ENCODE measurements around the gene AMT.

Gene AMT

GRCh38 chr3:49371946-49372345 lies 50.3 kb downstream of the AMT start:
- no peak for DNase-seq (ENCODE audit: low read depth)
- TF ChIP-seq MYC (IDR thresholded peaks at IDR 0.05; ENCODE audit: low read depth, low read length) (no peak), CTCF (IDR thresholded peaks at IDR 0.05; ENCODE audit: low read depth, low read length) (no peak), POLR2A (IDR thresholded peaks at IDR 0.05; ENCODE audit: extremely low read depth, insufficient read length) (no peak)
- TF ChIP-seq, protein P1, sequence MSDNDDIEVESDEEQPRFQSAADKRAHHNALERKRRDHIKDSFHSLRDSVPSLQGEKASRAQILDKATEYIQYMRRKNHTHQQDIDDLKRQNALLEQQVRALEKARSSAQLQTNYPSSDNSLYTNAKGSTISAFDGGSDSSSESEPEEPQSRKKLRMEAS (IDR thresholded peaks at IDR 0.05; ENCODE audit: low read depth, low read length): no peak

DNA sequence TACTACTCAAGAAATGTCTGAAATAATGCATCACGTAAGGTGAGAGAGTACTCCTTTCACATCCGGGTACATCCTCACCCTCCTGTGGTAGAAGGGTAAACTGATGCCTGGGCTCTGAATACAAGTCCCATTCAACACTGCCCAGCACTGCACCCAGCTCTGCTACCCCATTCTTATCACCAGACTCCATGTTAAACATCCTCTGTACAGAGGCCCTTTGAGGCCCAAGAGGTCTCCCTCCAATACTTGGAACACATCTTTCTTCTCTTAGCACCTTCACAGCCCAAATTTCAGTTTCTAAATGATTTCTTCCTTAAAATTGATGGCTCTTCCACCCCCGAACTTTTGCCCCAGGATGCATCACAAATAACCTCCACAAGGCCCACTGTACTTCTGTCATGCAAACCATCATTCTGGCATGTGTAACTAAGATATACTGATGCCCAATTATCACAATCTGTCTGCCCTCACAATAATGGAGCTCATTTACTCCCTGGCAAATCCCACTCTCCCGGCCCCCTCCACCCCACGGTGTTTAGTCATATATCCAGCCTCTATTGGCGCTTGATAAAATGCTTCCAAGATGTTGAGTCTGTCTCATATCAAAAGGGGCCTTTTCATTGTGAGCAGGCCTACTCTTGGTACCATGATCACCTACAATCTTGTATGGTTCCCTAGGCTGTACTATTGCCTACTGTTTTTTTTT lies 51.5 kb downstream of the AMT start:
- no peak overlapping the region for H3K4me3 ChIP-seq (ENCODE audit: low read depth, low read length)
- DNase-seq (ENCODE audit: low read depth): no peak
- TF ChIP-seq POLR2A (IDR thresholded peaks at IDR 0.05; ENCODE audit: extremely low read depth, insufficient read length) (no peak), MYC (IDR thresholded peaks at IDR 0.05; ENCODE audit: low read depth, low read length) (no peak), CTCF (IDR thresholded peaks at IDR 0.05; ENCODE audit: low read depth, low read length) (no peak)
- TF ChIP-seq, protein P1 (IDR thresholded peaks at IDR 0.05; ENCODE audit: low read depth, low read length): no peak

More at GRCh38 chr3:49371946-49372345, 50.3 kb downstream of the AMT start:
- no peak overlapping the region for H3K4me3 ChIP-seq (ENCODE audit: low read depth, low read length)
